NAMALWA (cell line): ENCODE measurements around the gene CPOX.
"Not testable (repeated sequence)": the region's sequence is repeated elsewhere in the genome, so short reads cannot be mapped to it uniquely, and the experiment has no call there.

Source experiments
- DNase-seq: peaks from one replicate; pipeline ENCODE4 v3.0.0-alpha.2; 2015; ENCODE audit warnings: low spot score

CPOX gene

GRCh38 chr3:98561727-98562521 is 31.5 kb downstream of the CPOX start:
- peak; percentile 15 for DNase-seq

GRCh38 chr3:98560911-98561310 is 32.5 kb downstream of the CPOX start:
- no peak for DNase-seq

- not testable (repeated sequence) for DNase-seq
Observed at GRCh38 chr3:98559769-98560168, 33.6 kb downstream of the CPOX start.

GRCh38 chr3:98558100-98558827 is 35.1 kb downstream of the CPOX start:
- no peak for DNase-seq

GRCh38 chr3:98557324-98558010 is 35.9 kb downstream of the CPOX start:
- no peak for DNase-seq

- no peak for DNase-seq
Observed at GRCh38 chr3:98556164-98557130, 37.0 kb downstream of the CPOX start.

- DNase-seq: no peak
Observed at GRCh38 chr3:98555025-98555379, 38.4 kb downstream of the CPOX start.

- DNase-seq: no peak
Observed at GRCh38 chr3:98554580-98554979, 38.8 kb downstream of the CPOX start.

GRCh38 chr3:98553753-98554152 is 39.7 kb downstream of the CPOX start:
- DNase-seq: no peak

GRCh38 chr3:98553021-98553563 is 40.3 kb downstream of the CPOX start:
- no peak for DNase-seq

GRCh38 chr3:98552232-98553020 is 41.0 kb downstream of the CPOX start:
- no peak for DNase-seq

- DNase-seq: no peak
Observed at GRCh38 chr3:98551754-98552153, 41.7 kb downstream of the CPOX start.

- no peak for DNase-seq
Observed at GRCh38 chr3:98551236-98551635, 42.2 kb downstream of the CPOX start.

GRCh38 chr3:98550833-98551232 is 42.6 kb downstream of the CPOX start:
- no peak for DNase-seq

- no peak for DNase-seq
Observed at GRCh38 chr3:98548544-98548943, 44.9 kb downstream of the CPOX start.

- no peak for DNase-seq
Observed at GRCh38 chr3:98545940-98546339, 47.5 kb downstream of the CPOX start.

GRCh38 chr3:98542623-98543022 is 50.8 kb downstream of the CPOX start:
- no peak for DNase-seq

- no peak for DNase-seq
Observed at GRCh38 chr3:98541695-98542094, 51.7 kb downstream of the CPOX start.

GRCh38 chr3:98540346-98540745 is 53.1 kb downstream of the CPOX start:
- peak; percentile 63 for DNase-seq

GRCh38 chr3:98536456-98537017 is 56.9 kb downstream of the CPOX start:
- DNase-seq: no peak
